DND-41 (cell line): ENCODE results near the gene FIBCD1.

Experiments
- CTCF ChIP-seq: IDR thresholded peaks from 2 replicates; pipeline ENCODE4 v1.5.1; 2012; ENCODE audit warnings: borderline replicate concordance, low read length, moderate library complexity, mild to moderate bottlenecking; ENCODE audit not compliant: poor library complexity, severe bottlenecking; ENCODE audit errors: extremely low read depth
- EZH2 ChIP-seq: IDR thresholded peaks from 3 replicates; pipeline ENCODE4 v1.6.1; 2012; ENCODE audit warnings: borderline replicate concordance, low read depth, mild to moderate bottlenecking, moderate library complexity, low read length, inconsistent platforms; ENCODE audit not compliant: severe bottlenecking

- TF ChIP-seq CTCF (no peak), EZH2 (no peak)
Measured at GRCh38 chr9:130924448-130924788, 14.6 kb downstream of the FIBCD1 start.
